Glomerular visceral epithelial cell (primary cell): ENCODE results near the gene MVB12B.

Experiments used
- DNase-seq: peaks from one replicate; pipeline ENCODE4 v3.0.0-alpha.2; 2016; ENCODE audit errors: extremely low spot score

Gene MVB12B

DNA sequence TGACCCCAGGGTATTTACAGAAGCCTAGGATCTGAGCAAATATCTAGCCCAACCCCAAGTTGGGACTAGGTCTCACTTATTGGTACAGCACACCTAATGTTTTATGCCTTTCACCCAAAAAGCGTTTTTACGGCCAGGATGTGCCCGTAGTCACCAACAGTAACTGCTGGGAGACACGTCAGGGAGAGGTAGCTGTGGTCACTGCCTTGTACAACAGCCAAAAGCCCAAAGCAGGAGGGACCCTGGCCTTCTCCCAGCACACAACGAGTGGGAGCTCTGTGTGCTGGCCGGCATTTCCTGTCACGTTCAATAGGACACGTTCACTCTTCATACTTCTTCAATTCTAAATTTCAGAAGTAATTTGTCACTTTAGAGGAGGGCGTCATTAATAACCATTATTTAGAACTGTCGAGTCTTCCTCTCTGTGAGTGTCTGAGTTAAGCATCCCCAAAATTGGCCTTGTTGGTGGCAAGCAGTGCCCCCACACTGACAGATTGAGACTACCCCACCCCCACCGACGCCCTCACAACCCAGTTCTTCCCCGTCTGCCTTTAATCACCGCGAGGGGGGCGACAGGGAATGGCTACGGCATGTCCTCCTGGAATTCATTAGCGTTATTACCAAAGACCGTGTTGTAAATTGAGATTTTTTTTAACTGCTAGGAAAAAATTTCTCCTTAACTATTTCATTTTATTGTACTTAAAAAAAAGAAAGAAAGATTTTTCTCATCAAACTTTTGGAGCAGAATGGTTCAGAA, 80.7 kb downstream of the MVB12B start:
- no peak for DNase-seq

GRCh38 chr9:126408004-126408403, 81.4 kb downstream of the MVB12B start:
- DNase-seq: no peak

DNA sequence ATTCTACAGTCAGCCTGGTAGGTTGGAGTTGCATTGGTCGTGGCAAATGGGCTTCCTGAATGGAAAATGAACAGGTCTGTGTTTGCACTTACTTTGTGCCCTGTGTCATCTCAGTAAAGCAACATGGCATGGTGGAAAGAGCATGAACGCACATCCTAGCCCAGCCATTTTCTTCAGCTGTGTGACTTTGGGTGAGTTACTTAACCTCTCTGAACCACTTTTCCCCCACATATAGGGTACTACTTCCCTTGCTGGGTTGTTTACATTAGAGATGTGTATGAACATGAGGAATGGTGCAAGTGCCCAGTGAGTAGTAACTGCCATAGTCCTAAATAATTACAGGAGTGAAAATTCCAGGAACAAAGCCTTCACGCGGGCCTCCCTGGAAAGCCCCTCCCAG, 83.6 kb downstream of the MVB12B start:
- DNase-seq: no peak

GRCh38 chr9:126411225-126411947, 84.8 kb downstream of the MVB12B start:
- DNase-seq: peak; percentile 49

DNA sequence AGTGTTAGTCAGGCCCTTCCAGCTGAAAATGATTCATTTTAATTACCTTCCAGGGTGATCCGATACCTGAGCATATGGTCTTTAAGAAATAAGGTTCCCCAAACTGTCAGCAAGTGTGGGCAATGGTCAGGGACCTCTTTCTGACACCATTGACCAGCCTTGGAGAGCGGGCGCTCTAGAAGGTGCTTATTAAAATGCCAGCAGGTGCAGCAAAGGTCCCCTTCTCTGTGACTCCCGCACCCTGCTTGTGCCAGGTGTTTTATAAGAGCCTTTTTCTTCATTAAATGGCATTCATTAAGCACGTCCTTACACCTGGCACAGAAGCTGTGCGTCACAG, 85.3 kb downstream of the MVB12B start:
- DNase-seq: no peak

- no peak for DNase-seq
These were observed 86.3 kb downstream of the MVB12B start for GRCh38 chr9:126412905-126413304.

DNA sequence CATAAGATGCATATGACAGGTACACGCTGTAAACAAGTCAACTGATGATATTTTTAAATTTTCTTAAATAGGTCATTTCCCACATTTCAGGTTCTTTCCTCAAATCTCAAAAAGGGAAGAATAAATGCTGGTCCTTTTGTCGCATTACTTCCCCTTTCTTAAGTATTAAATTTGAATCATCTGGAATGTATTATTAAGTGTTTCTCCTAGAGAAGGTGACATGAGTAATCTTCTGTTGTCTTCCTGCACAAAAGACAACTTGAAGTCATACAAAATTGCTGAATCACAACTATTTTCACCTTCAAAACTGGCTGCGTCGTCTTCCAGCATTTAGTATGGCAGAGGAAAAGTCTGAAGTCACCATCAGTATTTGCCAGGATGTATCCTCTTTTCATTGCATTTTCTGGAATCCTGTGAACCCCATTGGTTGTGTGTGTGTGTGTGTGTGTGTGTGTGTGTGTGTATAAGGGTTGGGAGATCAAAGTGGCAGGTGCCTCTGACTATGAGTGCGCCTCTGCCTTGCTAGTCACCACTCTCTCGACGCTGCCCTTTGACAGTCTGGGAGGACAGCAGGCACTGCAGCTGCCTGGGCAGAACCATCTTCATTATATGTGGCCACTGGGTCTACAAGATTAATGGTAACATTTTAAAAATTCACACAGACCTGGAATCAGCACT, 86.9 kb downstream of the MVB12B start:
- no peak for DNase-seq

GRCh38 chr9:126415741-126416370, 89.2 kb downstream of the MVB12B start:
- DNase-seq: no peak

GRCh38 chr9:126417043-126417442, 90.4 kb downstream of the MVB12B start:
- no peak for DNase-seq

DNA sequence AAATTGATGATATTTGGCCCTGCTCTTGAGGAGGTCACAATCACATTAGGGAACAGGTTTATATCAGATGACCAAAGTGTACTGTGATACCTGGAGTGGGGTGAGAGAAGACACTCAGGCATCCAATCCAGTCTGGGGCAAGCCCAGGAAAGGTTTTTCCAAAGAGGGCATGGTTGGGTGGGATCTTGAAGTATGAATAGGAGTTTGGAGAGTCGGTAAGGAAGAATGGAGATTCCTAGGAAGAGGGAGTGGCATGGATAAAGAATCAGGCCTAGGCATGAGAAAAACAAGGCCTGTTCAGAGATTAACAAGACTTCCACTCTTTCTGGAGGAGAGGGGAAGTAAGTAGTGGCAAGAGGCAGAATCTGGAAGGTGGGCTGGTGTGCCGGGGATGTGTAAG, 91.1 kb downstream of the MVB12B start:
- DNase-seq: no peak

DNA sequence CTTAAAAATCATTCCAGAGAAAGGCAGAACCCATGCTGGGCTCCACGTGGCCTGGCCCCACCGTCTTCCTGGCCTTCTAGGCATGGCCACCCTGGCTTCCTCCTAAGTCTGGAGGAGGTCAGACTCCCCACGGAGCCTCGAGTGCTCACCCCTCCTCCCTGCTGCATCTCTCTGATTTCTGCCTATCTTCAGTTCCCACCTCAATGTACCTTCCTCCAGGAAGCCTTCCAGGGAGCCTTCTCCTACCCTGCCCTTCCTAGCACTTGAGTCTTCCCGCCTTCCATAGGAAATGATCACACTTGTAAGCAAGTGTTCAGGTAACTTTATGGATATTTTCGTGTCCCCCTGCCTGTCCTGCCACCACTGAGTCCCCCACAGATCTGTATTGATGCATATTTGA, 92.0 kb downstream of the MVB12B start:
- DNase-seq: no peak

GRCh38 chr9:126419475-126419874, 92.8 kb downstream of the MVB12B start:
- no peak for DNase-seq

DNA sequence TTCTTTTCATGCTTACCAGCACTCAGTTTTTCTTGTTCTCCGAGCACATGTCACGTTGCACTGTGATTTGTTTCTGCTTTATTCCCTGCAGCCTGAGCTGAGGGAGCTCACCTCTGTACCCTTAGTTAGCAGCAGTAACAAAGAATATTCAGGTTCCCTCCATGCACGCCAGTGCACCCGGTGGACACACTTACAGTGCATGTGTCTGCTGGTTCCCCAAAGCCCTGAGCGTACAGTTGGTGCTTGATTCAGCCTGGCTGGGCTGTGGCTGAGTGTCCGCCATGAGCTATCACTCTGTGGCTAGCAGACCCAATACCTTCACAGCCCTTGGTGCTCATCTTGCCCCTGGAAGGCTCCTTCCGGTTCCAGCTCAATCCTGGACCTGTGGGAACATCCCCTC, 93.5 kb downstream of the MVB12B start:
- no peak for DNase-seq

GRCh38 chr9:126420643-126421564, 94.3 kb downstream of the MVB12B start:
- DNase-seq: no peak

DNA sequence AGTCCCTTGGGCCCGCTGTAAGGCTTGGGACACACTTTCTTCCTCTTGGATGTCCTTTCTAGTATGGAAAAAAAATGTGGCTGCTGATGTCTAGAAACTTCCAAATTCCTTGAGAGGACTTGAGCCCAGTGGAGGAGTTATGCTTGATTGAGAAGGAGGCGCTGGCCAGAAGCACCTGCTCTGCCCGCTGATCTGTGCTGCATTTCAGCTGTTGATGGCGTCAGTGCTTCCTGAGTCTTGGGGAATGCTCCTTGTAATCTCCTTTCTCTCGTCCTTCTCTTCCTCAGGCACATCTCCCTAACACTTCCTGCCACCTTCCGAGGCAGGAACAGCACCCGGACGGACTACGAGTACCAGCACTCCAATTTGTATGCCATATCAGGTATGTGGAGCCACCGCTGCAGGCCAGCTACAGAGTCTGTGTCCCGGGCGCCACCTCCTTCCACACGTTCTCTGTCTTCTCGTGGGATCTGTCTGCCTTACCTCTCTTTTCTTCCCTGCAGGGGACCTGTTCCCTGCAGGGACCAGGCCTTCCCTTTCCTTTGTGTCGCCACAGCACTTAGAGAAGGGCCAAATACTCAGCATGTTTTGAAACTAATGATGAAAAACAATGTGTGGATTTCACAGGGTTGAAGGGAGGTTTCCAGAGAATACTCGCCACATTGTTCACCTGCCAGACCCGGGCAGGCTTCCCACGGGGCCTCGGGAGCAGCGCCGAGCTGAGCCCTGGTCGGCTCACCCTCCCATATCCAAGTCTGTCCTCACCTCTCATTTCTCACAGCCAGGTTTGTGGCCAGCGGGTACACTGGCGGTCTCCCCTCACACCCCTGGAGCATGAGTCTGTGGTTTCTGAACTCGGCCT, 95.2 kb downstream of the MVB12B start:
- no peak for DNase-seq

GRCh38 chr9:126423142-126423915, 96.7 kb downstream of the MVB12B start:
- no peak for DNase-seq

- no peak for DNase-seq
These were observed 97.2 kb downstream of the MVB12B start for GRCh38 chr9:126423916-126424185.

- no peak for DNase-seq
These were observed 97.9 kb downstream of the MVB12B start for GRCh38 chr9:126424511-126424910.

GRCh38 chr9:126428534-126429175, 102.0 kb downstream of the MVB12B start:
- DNase-seq: no peak
